T-helper 1 cell treated with Interleukin-12 subunit alpha and Interleukin-12 subunit beta and Interleukin-4 antibody, amounts not matched to agents 30 μg/mL and 1 μg/mL, for 36 hours (primary cell): ENCODE data around the gene ALAS2.
"Not testable (repeated sequence)": the region's sequence is repeated elsewhere in the genome, so short reads cannot be mapped to it uniquely, and the experiment has no call there.

ENCODE experiments used
- H3K27ac Mint-ChIP-seq: one replicate; pipeline ENCODE4 v1.8.0; 2021; ENCODE audit warnings: mild to moderate bottlenecking, mixed read lengths
- H3K27me3 Mint-ChIP-seq: one replicate; pipeline ENCODE4 v1.8.0; 2021; ENCODE audit warnings: low read depth, mixed read lengths
- H3K36me3 Mint-ChIP-seq: one replicate; pipeline ENCODE4 v1.8.0; 2021; ENCODE audit warnings: low read depth, mixed read lengths
- H3K4me1 Mint-ChIP-seq: one replicate; pipeline ENCODE4 v1.8.0; 2021; ENCODE audit warnings: low read depth, mixed read lengths
- H3K4me3 Mint-ChIP-seq: one replicate; pipeline ENCODE4 v1.8.0; 2021; ENCODE audit warnings: mild to moderate bottlenecking, moderate library complexity, mixed read lengths
- H3K9me3 Mint-ChIP-seq: one replicate; pipeline ENCODE4 v1.8.0; 2021; ENCODE audit warnings: mixed read lengths

Gene ALAS2

GRCh38 chrX:55030271-55031205 lies at the start of gene ALAS2:
ALAS2 (minus strand) TSS chrX:55030977; CDS start chrX:55026000, 4,977 bp downstream.
- H3K4me1 Mint-ChIP-seq, result no peaks in the 10 kb centered on the region
- no peak within 1 kb of the TSS for H3K27ac Mint-ChIP-seq
- no peaks in the 10 kb centered on the region for H3K9me3 Mint-ChIP-seq
- H3K27me3 Mint-ChIP-seq, result no peaks in the 10 kb centered on the region
- no peaks in the 10 kb centered on the region for H3K36me3 Mint-ChIP-seq
- H3K4me3 Mint-ChIP-seq, result no peak within 1 kb of the TSS

GRCh38 chrX:55074851-55075467 lies 44.2 kb upstream of the ALAS2 start, which contains the start of gene PAGE2B:
PAGE2B (plus strand) TSS chrX:55075030; CDS start chrX:55076042, 1,012 bp downstream.
- Mint-ChIP-seq H3K36me3 (no peaks in the 10 kb centered on the region), H3K4me3 (no peak within 1 kb of the TSS), H3K9me3 (no peaks in the 10 kb centered on the region), H3K4me1 (no peaks in the 10 kb centered on the region), H3K27me3 (no peaks in the 10 kb centered on the region), H3K27ac (no peak within 1 kb of the TSS)

- Mint-ChIP-seq H3K36me3 (no peaks in the 10 kb centered on the region), H3K4me1 (no peaks in the 10 kb centered on the region), H3K27me3 (peaks cover 3% of the 10 kb centered on the region), H3K4me3 (no peak overlapping the region), H3K9me3 (no peaks in the 10 kb centered on the region), H3K27ac (no peak overlapping the region)
Observed at GRCh38 chrX:55072286-55072685, 41.5 kb upstream of the ALAS2 start.

GRCh38 chrX:55067180-55067579 lies 36.4 kb upstream of the ALAS2 start:
- not testable (repeated sequence) for H3K27ac Mint-ChIP-seq, H3K27me3 Mint-ChIP-seq, H3K4me3 Mint-ChIP-seq

GRCh38 chrX:55057675-55058249 lies 27.0 kb upstream of the ALAS2 start:
- Mint-ChIP-seq H3K4me3 (peak overlapping the region; percentile 77), H3K36me3 (no peaks in the 10 kb centered on the region), H3K9me3 (no peaks in the 10 kb centered on the region), H3K4me1 (peaks cover 9% of the 10 kb centered on the region), H3K27me3 (no peaks in the 10 kb centered on the region), H3K27ac (no peak overlapping the region)

More at GRCh38 chrX:55067180-55067579, 36.4 kb upstream of the ALAS2 start:
- not testable (repeated sequence) for H3K4me1 Mint-ChIP-seq, H3K36me3 Mint-ChIP-seq, H3K9me3 Mint-ChIP-seq

GRCh38 chrX:55056820-55057674 lies 26.3 kb upstream of the ALAS2 start:
- H3K27me3 Mint-ChIP-seq, result no peaks in the 10 kb centered on the region
- H3K27ac Mint-ChIP-seq, result no peak overlapping the region
- no peaks in the 10 kb centered on the region for H3K9me3 Mint-ChIP-seq
- H3K36me3 Mint-ChIP-seq, result no peaks in the 10 kb centered on the region
- peaks cover 9% of the 10 kb centered on the region for H3K4me1 Mint-ChIP-seq
- peak overlapping the region; percentile 77 for H3K4me3 Mint-ChIP-seq

- not testable (repeated sequence) for H3K27ac Mint-ChIP-seq, H3K9me3 Mint-ChIP-seq, H3K4me3 Mint-ChIP-seq, H3K36me3 Mint-ChIP-seq, H3K4me1 Mint-ChIP-seq, H3K27me3 Mint-ChIP-seq
Observed at GRCh38 chrX:55050599-55050998, 19.8 kb upstream of the ALAS2 start.

- Mint-ChIP-seq H3K4me1 (no peaks in the 10 kb centered on the region), H3K4me3 (no peak overlapping the region), H3K36me3 (no peaks in the 10 kb centered on the region)
Observed at GRCh38 chrX:55041514-55041913, 10.7 kb upstream of the ALAS2 start.

GRCh38 chrX:55039471-55039870 lies 8.7 kb upstream of the ALAS2 start:
- Mint-ChIP-seq H3K27me3 (no peaks in the 10 kb centered on the region), H3K27ac (no peak overlapping the region), H3K9me3 (no peaks in the 10 kb centered on the region), H3K4me1 (no peaks in the 10 kb centered on the region), H3K36me3 (no peaks in the 10 kb centered on the region), H3K4me3 (no peak overlapping the region)

More at GRCh38 chrX:55041514-55041913, 10.7 kb upstream of the ALAS2 start:
- Mint-ChIP-seq H3K9me3 (no peaks in the 10 kb centered on the region), H3K27ac (no peak overlapping the region), H3K27me3 (no peaks in the 10 kb centered on the region)

GRCh38 chrX:55033429-55033828 lies 2.7 kb upstream of the ALAS2 start:
- H3K4me1 Mint-ChIP-seq, result no peaks in the 10 kb centered on the region

GRCh38 chrX:55029291-55029690 lies 1.5 kb downstream of the ALAS2 start:
- Mint-ChIP-seq H3K36me3 (no peaks in the 10 kb centered on the region), H3K9me3 (no peaks in the 10 kb centered on the region), H3K4me1 (no peaks in the 10 kb centered on the region), H3K4me3 (no peak overlapping the region), H3K27ac (no peak overlapping the region), H3K27me3 (no peaks in the 10 kb centered on the region)

More at GRCh38 chrX:55033429-55033828, 2.7 kb upstream of the ALAS2 start:
- H3K27me3 Mint-ChIP-seq, result no peaks in the 10 kb centered on the region
- no peaks in the 10 kb centered on the region for H3K36me3 Mint-ChIP-seq
- H3K4me3 Mint-ChIP-seq, result no peak overlapping the region
- H3K9me3 Mint-ChIP-seq, result no peaks in the 10 kb centered on the region
- no peak overlapping the region for H3K27ac Mint-ChIP-seq

GRCh38 chrX:55028611-55029010 lies 2.2 kb downstream of the ALAS2 start:
- H3K9me3 Mint-ChIP-seq, result no peaks in the 10 kb centered on the region
- H3K4me3 Mint-ChIP-seq, result no peak overlapping the region
- H3K27me3 Mint-ChIP-seq, result no peaks in the 10 kb centered on the region
- H3K4me1 Mint-ChIP-seq, result no peaks in the 10 kb centered on the region
- H3K36me3 Mint-ChIP-seq, result no peaks in the 10 kb centered on the region
- H3K27ac Mint-ChIP-seq, result no peak overlapping the region

GRCh38 chrX:55028040-55028439 lies 2.7 kb downstream of the ALAS2 start:
- H3K36me3 Mint-ChIP-seq, result no peaks in the 10 kb centered on the region
- H3K27ac Mint-ChIP-seq, result no peak overlapping the region

GRCh38 chrX:55026840-55027239 lies 3.9 kb downstream of the ALAS2 start:
- H3K9me3 Mint-ChIP-seq, result no peaks in the 10 kb centered on the region
- H3K4me3 Mint-ChIP-seq, result no peak overlapping the region
- H3K27ac Mint-ChIP-seq, result no peak overlapping the region
- H3K27me3 Mint-ChIP-seq, result no peaks in the 10 kb centered on the region
- no peaks in the 10 kb centered on the region for H3K4me1 Mint-ChIP-seq
- H3K36me3 Mint-ChIP-seq, result no peaks in the 10 kb centered on the region

More at GRCh38 chrX:55028040-55028439, 2.7 kb downstream of the ALAS2 start:
- H3K4me1 Mint-ChIP-seq, result no peaks in the 10 kb centered on the region
- H3K9me3 Mint-ChIP-seq, result no peaks in the 10 kb centered on the region
- no peak overlapping the region for H3K4me3 Mint-ChIP-seq
- no peaks in the 10 kb centered on the region for H3K27me3 Mint-ChIP-seq
